GM12878 (cell line): Measurements from ENCODE around the gene GAREM2. TPM values are rescaled to one million over a fixed set of nuclear protein-coding genes. Genes with fewer than 3 reads are reported as not detected.

Source experiments
- ATAC-seq: fragments of 200-7000 bp; cut with Tn5 transposase; 3 replicates; pipeline ENCODE4 v1.9.1; 2020; ENCODE audit warnings: mild to moderate bottlenecking, moderate library complexity
- BruUV-seq: library from RNA; stranded (reverse); fragments of 400-500 nt; replicated peaks from 2 replicates; lab custom pipeline; 2021; lab: Mats Ljungman, UMichigan
- CTCF ChIA-PET: fragments of 300-600 bp; sonication (Branson Sonifier 250); formaldehyde crosslinking; extraction: SDS; loops from one replicate; lab custom pipeline; 2021; ENCODE audit warnings: inconsistent platforms; lab: Yijun Ruan, JAX
- POLR2A ChIA-PET: fragments of 350-600 bp; formaldehyde crosslinking; extraction: SDS; loops from one replicate; lab custom pipeline; 2021; ENCODE audit warnings: inconsistent platforms; lab: Charles Lee
- RAD21 ChIA-PET: fragments of 300-600 bp; sonication (Branson Sonifier 250); formaldehyde crosslinking; loops from one replicate; lab custom pipeline; 2023; ENCODE audit warnings: antibody characterized with exemption; ENCODE audit not compliant: unreplicated experiment; lab: Charles Lee
- SMC1A ChIA-PET: fragments of 300-600 bp; sonication (Branson Sonifier 250); formaldehyde crosslinking; loops from one replicate; lab custom pipeline; 2023; ENCODE audit not compliant: unreplicated experiment, uncharacterized antibody; lab: Charles Lee
- DNase-seq: peaks from one replicate; pipeline ENCODE4 v3.0.0-alpha.2; 2011; ENCODE audit warnings: low read depth, low spot score
- FAIRE-seq: peaks from 3 replicates; lab custom pipeline; 2011; peaks lifted over from hg19 to GRCh38; lab: Jason Lieb, UNC
- H2AFZ ChIP-seq: 2 replicates; pipeline ENCODE4 v1.6.0; 2011; ENCODE audit warnings: low read depth, low read length, control low read depth; ENCODE audit not compliant: control insufficient read depth
- H3K27ac ChIP-seq: 2 replicates; pipeline ENCODE4 v1.5.1; 2011; ENCODE audit warnings: control low read depth; ENCODE audit not compliant: control insufficient read depth, insufficient read depth
- H3K27me3 ChIP-seq, 2 experiments: replicated peaks in 1 of 2; 2 replicates each; pipeline versions ENCODE4 v1.6.0 to v1.6.1; 2011; ENCODE audit warnings: low read length in 1 of 2; ENCODE audit not compliant: control insufficient read depth in 2 of 2, insufficient read depth in 2 of 2
- H3K36me3 ChIP-seq, 2 experiments: 2 replicates each; pipeline ENCODE4 v1.5.1; 2011; ENCODE audit warnings: low read length in 1 of 2; ENCODE audit not compliant: control insufficient read depth in 2 of 2, insufficient read depth in 2 of 2
- H3K4me1 ChIP-seq: 2 replicates; pipeline ENCODE4 v1.6.1; 2011; ENCODE audit warnings: mild to moderate bottlenecking, low read length, moderate library complexity, mixed read lengths; ENCODE audit not compliant: control insufficient read depth, insufficient read depth
- H3K4me2 ChIP-seq: 2 replicates; pipeline ENCODE4 v1.6.0; 2011; ENCODE audit warnings: control low read depth; ENCODE audit not compliant: control insufficient read depth, insufficient read depth
- H3K4me3 ChIP-seq: fragments of 200-600 bp; sonication (generic); 2 replicates; pipeline ENCODE4 v1.5.1; 2016
- H3K79me2 ChIP-seq: 2 replicates; pipeline ENCODE4 v1.6.0; 2011; ENCODE audit warnings: low read length; ENCODE audit not compliant: control insufficient read depth, insufficient read depth
- H3K9ac ChIP-seq: 2 replicates; pipeline ENCODE4 v1.8.0; 2011; ENCODE audit warnings: low read length, control low read depth, mixed read lengths; ENCODE audit not compliant: control insufficient read depth, insufficient read depth
- H3K9me3 ChIP-seq: replicated peaks from 3 replicates; pipeline ENCODE4 v1.5.1; 2011; ENCODE audit warnings: mild to moderate bottlenecking, low read length; ENCODE audit not compliant: control insufficient read depth, insufficient read depth
- H4K20me1 ChIP-seq: 2 replicates; pipeline ENCODE4 v1.6.0; 2011; ENCODE audit not compliant: control insufficient read depth, insufficient read depth
- CHD1 ChIP-seq: IDR thresholded peaks from 2 replicates; pipeline ENCODE4 v1.6.1; 2012; ENCODE audit warnings: low read depth, low read length, improper control_type of control experiment
- ETV6 ChIP-seq, 2 experiments: fragments of 450-650 bp in 1 of 2; IDR thresholded peaks in 1 of 2; conservative IDR thresholded peaks in 1 of 2; 2 replicates each; pipeline ENCODE4 v1.6.1; 2014; ENCODE audit warnings: antibody characterized with exemption in 1 of 2, borderline replicate concordance in 1 of 2, low read depth in 1 of 2, mild to moderate bottlenecking in 1 of 2, moderate library complexity in 1 of 2
- FOS ChIP-seq: IDR thresholded peaks from 3 replicates; pipeline ENCODE4 v1.6.1; 2011; ENCODE audit warnings: borderline replicate concordance; ENCODE audit not compliant: insufficient read length; ENCODE audit errors: extremely low read depth
- HCFC1 ChIP-seq: fragments of 150-350 bp; IDR thresholded peaks from 2 replicates; pipeline ENCODE4 v1.6.1; 2014; ENCODE audit warnings: low read length
- HDAC2 ChIP-seq: fragments of 200-600 bp; sonication (generic); IDR thresholded peaks from 2 replicates; pipeline ENCODE4 v1.6.1; 2017
- HDAC6 ChIP-seq: fragments of 200-600 bp; sonication (generic); IDR thresholded peaks from one replicate; pipeline ENCODE4 v1.8.0; 2017; ENCODE audit warnings: antibody characterized with exemption; ENCODE audit not compliant: unreplicated experiment
- IRF4 ChIP-seq: IDR thresholded peaks from 2 replicates; pipeline ENCODE4 v1.6.1; 2011; ENCODE audit warnings: low read depth, low read length
- NFYB ChIP-seq: IDR thresholded peaks from 2 replicates; pipeline ENCODE4 v1.6.1; 2011; ENCODE audit warnings: low read depth, mild to moderate bottlenecking, low read length, improper control_type of control experiment, moderate library complexity; ENCODE audit not compliant: insufficient read depth
- NR2C2 ChIP-seq: IDR thresholded peaks from 2 replicates; pipeline ENCODE4 v1.6.1; 2011; ENCODE audit warnings: borderline replicate concordance, low read depth; ENCODE audit not compliant: control insufficient read depth, insufficient read length
- STAT1 ChIP-seq: fragments of 450-650 bp; conservative IDR thresholded peaks from 2 replicates; pipeline ENCODE4 v1.6.1; 2014; ENCODE audit warnings: antibody characterized with exemption, mild to moderate bottlenecking
- TCF3 ChIP-seq: IDR thresholded peaks from 2 replicates; pipeline ENCODE4 v1.6.1; 2012; ENCODE audit warnings: low read depth, mild to moderate bottlenecking, low read length, borderline replicate concordance; ENCODE audit not compliant: insufficient read depth
- ZNF207 ChIP-seq: fragments of 450-650 bp; IDR thresholded peaks from 2 replicates; pipeline ENCODE4 v1.6.1; 2014; ENCODE audit warnings: antibody characterized with exemption, mild to moderate bottlenecking, borderline replicate concordance
- ZNF274 ChIP-seq: IDR thresholded peaks from one replicate; pipeline ENCODE4 v1.8.0; 2011; ENCODE audit not compliant: insufficient read length, insufficient read depth
- ZSCAN29 ChIP-seq: fragments of 450-650 bp; IDR thresholded peaks from 2 replicates; pipeline ENCODE4 v1.6.1; 2017; ENCODE audit warnings: mild to moderate bottlenecking, moderate library complexity
- WGBS: methylation state at CpG from one replicate; pipeline ENCODE4 v1.1.6; 2016; ENCODE audit warnings: low lambda C conversion rate; ENCODE audit not compliant: insufficient replicate concordance, insufficient coverage; ENCODE audit errors: missing lambda C conversion rate; 5-methylcytosine and 5-hydroxymethylcytosine counted together
- in situ Hi-C: fragments of 300-500 bp; cut with MboI; formaldehyde crosslinking; loops from 9 replicates; pipeline ENCODE4 v1.14.3; 2018; ENCODE audit warnings: mixed read lengths
- intact Hi-C: fragments of 100-400 bp; cut with micrococcal nuclease; formaldehyde crosslinking; loops from one replicate; pipeline ENCODE4 v1.14.2; 2022; ENCODE audit not compliant: unreplicated experiment
- polyA plus RNA-seq, 11 experiments: library from polyadenylated mRNA; depleted of rRNA in 4 of 11; unstranded in 6 of 11; stranded (reverse) in 5 of 11; fragments of >200 nt; fragmentation: Nextera tagmentation in 4 of 11; fragmentation: Illumina TruSeq in 1 of 11; extraction: Ambion mirVana in 4 of 11; extraction: Trizol in 1 of 11; gene quantifications; 1 replicate in 1 of 11; 2 replicates in 10 of 11; pipeline versions ENCODE4 v1.2.1 to v1.2.3, GENCODE V29; 2011 to 2016; ENCODE audit warnings: inconsistent platforms in 2 of 11, missing spikeins in 2 of 11, low read depth in 1 of 11
- total RNA-seq, 4 experiments: library from RNA; depleted of rRNA in 3 of 4; stranded (reverse); fragments of >200 nt in 3 of 4; fragmentation: Illumina TruSeq in 1 of 4; extraction: Trizol in 1 of 4; gene quantifications; 2 replicates each; pipeline versions ENCODE4 v1.2.1 to v1.2.3, GENCODE V29; 2013 to 2021
- TF ChIP-seq, protein P1 (sequence below): fragments of 450-650 bp; IDR thresholded peaks from 2 replicates; pipeline ENCODE4 v1.6.1; 2016; ENCODE audit warnings: mild to moderate bottlenecking
- TF ChIP-seq, protein P2 (sequence below): IDR thresholded peaks from 2 replicates; pipeline ENCODE4 v1.6.1; 2012; ENCODE audit warnings: low read depth, low read length, improper control_type of control experiment

The GAREM2 gene
- total and polyA plus RNA-seq, 10 of the 15 experiments (the other 5 are each of a cell fraction or from before 2014, with no cell fraction given), result 0.06 to 1.4 (median 0.44) TPM

DNA sequence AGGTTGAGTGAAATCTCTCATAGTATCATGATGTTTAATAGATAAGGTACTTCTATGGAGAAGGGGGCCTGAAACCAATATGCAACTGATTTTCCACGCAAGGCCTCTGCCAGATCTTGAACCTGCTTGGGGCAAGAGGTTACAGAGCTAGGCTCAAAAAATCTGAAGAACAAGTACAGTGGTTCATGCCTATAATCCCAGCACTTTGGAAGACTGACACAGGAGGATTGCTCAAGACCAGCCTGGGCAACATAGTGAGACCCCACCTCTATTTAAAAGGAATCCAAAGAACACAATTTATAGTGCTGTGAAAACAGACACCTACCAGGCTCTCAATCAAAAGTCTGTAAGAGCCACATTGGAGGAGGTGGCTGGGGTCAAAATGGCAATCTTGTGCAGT is 42.9 kb downstream of the GAREM2 start (continued):
- TF ChIP-seq HCFC1 (no peak), STAT1 (no peak), CHD1 (no peak), NFYB (no peak), HDAC6 (no peak)
- TF ChIP-seq, protein P1, sequence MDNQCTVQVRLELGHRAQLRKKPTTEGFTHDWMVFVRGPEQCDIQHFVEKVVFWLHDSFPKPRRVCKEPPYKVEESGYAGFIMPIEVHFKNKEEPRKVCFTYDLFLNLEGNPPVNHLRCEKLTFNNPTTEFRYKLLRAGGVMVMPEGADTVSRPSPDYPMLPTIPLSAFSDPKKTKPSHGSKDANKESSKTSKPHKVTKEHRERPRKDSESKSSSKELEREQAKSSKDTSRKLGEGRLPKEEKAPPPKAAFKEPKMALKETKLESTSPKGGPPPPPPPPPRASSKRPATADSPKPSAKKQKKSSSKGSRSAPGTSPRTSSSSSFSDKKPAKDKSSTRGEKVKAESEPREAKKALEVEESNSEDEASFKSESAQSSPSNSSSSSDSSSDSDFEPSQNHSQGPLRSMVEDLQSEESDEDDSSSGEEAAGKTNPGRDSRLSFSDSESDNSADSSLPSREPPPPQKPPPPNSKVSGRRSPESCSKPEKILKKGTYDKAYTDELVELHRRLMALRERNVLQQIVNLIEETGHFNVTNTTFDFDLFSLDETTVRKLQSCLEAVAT, result no peak

DNA sequence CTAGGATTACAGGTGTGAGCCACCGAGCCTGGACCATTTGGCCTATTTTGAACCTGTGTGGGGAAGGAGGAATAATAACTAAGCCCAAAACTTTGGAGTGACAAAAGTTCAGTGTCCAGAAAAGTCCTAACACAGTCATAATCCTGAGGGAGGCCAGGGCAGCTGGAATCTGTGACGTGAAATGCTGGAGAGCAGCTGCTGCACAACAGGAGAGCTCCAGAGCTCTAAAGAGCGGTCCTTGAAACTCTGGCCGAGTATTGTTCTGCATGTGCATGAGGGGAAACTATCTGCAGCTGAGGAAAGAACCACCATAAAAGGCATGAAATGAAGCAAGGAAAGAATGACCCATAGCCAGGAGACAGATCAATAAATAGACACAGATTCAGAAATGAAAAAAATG is 43.7 kb downstream of the GAREM2 start:
- Histone ChIP-seq H3K9me3 (no peaks in the 10 kb centered on the region; the same call in 2 of the 3 replicates), H3K4me1 (no peaks in the 10 kb centered on the region), H4K20me1 (no peaks in the 10 kb centered on the region), H3K4me2 (no peak overlapping the region), H3K4me3 (no peak overlapping the region), H3K36me3 (peaks cover 3 to 7% of the 10 kb centered on the region in 2 experiments; a peak in 2 of 4 replicates), H3K27me3 (no peaks in the 10 kb centered on the region), H2AFZ (no peak overlapping the region), H3K79me2 (no peaks in the 10 kb centered on the region), H3K9ac (no peak overlapping the region), H3K27ac (no peak overlapping the region)
- in situ Hi-C loops (no loop called here), intact Hi-C loops (no loop called here)
- FAIRE-seq (no peak), ATAC-seq (no peak), DNase-seq (no peak)
- WGBS, result 97% methylated on average over 4 of the region's 4 CpGs
- ChIA-PET SMC1A (interaction anchor here (0.7 kb wide), 1 partner anchor 129 kb away, joined by 3 read pairs; no protein-coding TSS in a partner anchor), RAD21 (interaction anchor here (0.5 kb wide), 1 partner anchor 449 kb away, joined by 3 read pairs; no protein-coding TSS in a partner anchor), CTCF (interaction anchor here (1.9 kb wide), 1 partner anchor 10 kb away, joined by 6 read pairs; no protein-coding TSS in a partner anchor), POLR2A (no interaction called here)
- BruUV-seq, result no TSS peak
- no peak for TF ChIP-seq FOS
- no peak for TF ChIP-seq ZNF274
- TF ChIP-seq, protein P2, sequence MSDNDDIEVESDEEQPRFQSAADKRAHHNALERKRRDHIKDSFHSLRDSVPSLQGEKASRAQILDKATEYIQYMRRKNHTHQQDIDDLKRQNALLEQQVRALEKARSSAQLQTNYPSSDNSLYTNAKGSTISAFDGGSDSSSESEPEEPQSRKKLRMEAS, result no peak
- no peak for TF ChIP-seq ETV6 (conservative IDR thresholded peaks at IDR 0.05 in 1 of 2, IDR thresholded peaks at IDR 0.05 in 1 of 2; ENCODE audit: borderline replicate concordance in 1 of 2, low read depth in 1 of 2)
- TF ChIP-seq HDAC2, result no peak
- TF ChIP-seq ZSCAN29, result no peak
- no peak for TF ChIP-seq TCF3
- TF ChIP-seq NR2C2, result no peak
- TF ChIP-seq ZNF207, result no peak
- no peak for TF ChIP-seq IRF4
